ENCODE data around the gene IFRD2. TPM values are rescaled to one million over a fixed set of nuclear protein-coding genes. Genes with fewer than 3 reads are reported as not detected.
A peak's percentile ranks its signal among the peaks of the same experiment; 100 is the strongest.
"Not testable (repeated sequence)": the region's sequence is repeated elsewhere in the genome, so short reads cannot be mapped to it uniquely, and the experiment has no call there.

Gene IFRD2
- total RNA-seq, 5 donors from 2014 or later (not counting 1 experiment from before 2014, with no cell fraction given): 50.0 to 91.2 (median 75.9) TPM

- no peak overlapping the region for H3K27ac ChIP-seq (ENCODE audit: low read length)
- ChIA-PET CTCF (interaction anchor here (0.5 to 1.0 kb wide), 4 partner anchors 11 to 73 kb away, joined by 3 to 5 read pairs (median 4); no protein-coding TSS in a partner anchor), POLR2A (interaction anchor here in 1 of 2 donors (0.7 kb wide), 1 partner anchor 10 kb away, joined by 7 read pairs; no protein-coding TSS in a partner anchor)
- no peaks in the 10 kb centered on the region for H3K9me3 Mint-ChIP-seq
- peaks cover 5 to 8% (median 6%) of the 10 kb centered on the region in 3 donors for H3K4me1 Mint-ChIP-seq
- H3K4me3 Mint-ChIP-seq: no peak overlapping the region
- H3K36me3 Mint-ChIP-seq: no peaks in the 10 kb centered on the region
- no peaks in the 10 kb centered on the region for H3K9me3 ChIP-seq
- peaks cover 2 to 20% of the 10 kb centered on the region in 2 experiments for H3K4me1 ChIP-seq (ENCODE audit: control insufficient read depth in 1 of 2, extremely low read depth in 1 of 2, insufficient read depth in 2 of 2, low read length in 2 of 2)
- peaks cover 0 to 3% of the 10 kb centered on the region in 2 donors for H3K36me3 ChIP-seq (ENCODE audit: control insufficient read depth in 2 of 2, extremely low read depth in 1 of 2, insufficient read depth in 1 of 2, low read length in 1 of 2)
- peaks cover 2 to 3% of the 10 kb centered on the region in 2 donors for H3K27me3 Mint-ChIP-seq
- H3K4me3 ChIP-seq (ENCODE audit: control insufficient read depth in 1 of 2, extremely low read depth in 1 of 2, low read length in 1 of 2): no peak overlapping the region
- no peak overlapping the region for H3K27ac Mint-ChIP-seq
- ATAC-seq (replicated peaks in 1 of 4) (no peak), DNase-seq (no peak)
- peaks cover 0 to 37% of the 10 kb centered on the region in 2 experiments for H3K27me3 ChIP-seq (replicated peaks in 1 of 2; ENCODE audit: control insufficient read depth in 2 of 2, extremely low read depth in 1 of 2, insufficient read depth in 2 of 2, low read length in 1 of 2)
- 68% methylated on average over 4 of the region's 6 CpGs for WGBS (ENCODE audit: insufficient coverage)
Observed at GRCh38 chr3:50263478-50264382, 28.5 kb downstream of the IFRD2 start.

DNA sequence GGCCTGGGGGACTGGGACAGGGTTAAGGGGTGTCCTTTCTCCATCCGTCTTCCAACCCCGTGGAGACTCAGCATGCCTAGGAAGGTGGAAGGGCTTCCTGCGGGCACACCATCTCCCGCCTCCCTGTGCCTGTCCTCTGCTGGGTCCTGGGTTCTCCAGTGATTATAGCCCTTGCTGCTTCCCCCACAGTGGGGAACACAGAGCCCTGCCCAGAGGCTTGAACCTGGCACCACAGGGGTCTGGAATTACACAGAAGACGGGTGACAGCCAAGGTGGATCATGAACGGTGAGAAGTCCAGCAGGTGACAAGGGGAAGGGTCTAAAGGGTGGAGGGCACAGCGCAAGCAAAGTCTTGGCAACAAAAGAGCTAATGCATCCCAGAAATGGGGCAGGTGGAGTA is 29.5 kb downstream of the IFRD2 start:
- ChIA-PET POLR2A (interaction anchor here in 1 of 2 donors (0.7 kb wide), 1 partner anchor 9 kb away, joined by 7 read pairs; no protein-coding TSS in a partner anchor), CTCF (interaction anchor here (0.9 to 1.0 kb wide), 2 partner anchors 16 kb away, joined by 3 to 5 read pairs; no protein-coding TSS in a partner anchor)
- Histone ChIP-seq H3K27ac (ENCODE audit: low read length) (no peak overlapping the region), H3K4me1 (ENCODE audit: control insufficient read depth in 1 of 2, extremely low read depth in 1 of 2, insufficient read depth in 2 of 2, low read length in 2 of 2) (peaks cover 2 to 20% of the 10 kb centered on the region in 2 experiments), H3K9me3 (no peaks in the 10 kb centered on the region), H3K4me3 (ENCODE audit: control insufficient read depth in 1 of 2, extremely low read depth in 1 of 2, low read length in 1 of 2) (no peak overlapping the region), H3K27me3 (replicated peaks in 1 of 2; ENCODE audit: control insufficient read depth in 2 of 2, extremely low read depth in 1 of 2, insufficient read depth in 2 of 2, low read length in 1 of 2) (peaks cover 0 to 34% of the 10 kb centered on the region in 2 experiments), H3K36me3 (ENCODE audit: control insufficient read depth in 2 of 2, extremely low read depth in 1 of 2, insufficient read depth in 1 of 2, low read length in 1 of 2) (peaks cover 3 to 13% of the 10 kb centered on the region in 2 donors)
- Mint-ChIP-seq H3K4me1 (peaks cover 5 to 8% (median 6%) of the 10 kb centered on the region in 3 donors), H3K27me3 (peaks cover 0 to 1% of the 10 kb centered on the region in 2 donors), H3K27ac (peak overlapping the region in 1 of 2 donors; percentile 6), H3K4me3 (no peak overlapping the region), H3K9me3 (no peaks in the 10 kb centered on the region), H3K36me3 (peaks cover 7% of the 10 kb centered on the region)
- no peak for DNase-seq
- no peak for ATAC-seq (replicated peaks in 1 of 4)
- 99% methylated on average over 5 of the region's 7 CpGs for WGBS (ENCODE audit: insufficient coverage)

GRCh38 chr3:50262200-50262599 is 30.0 kb downstream of the IFRD2 start:
- ATAC-seq (replicated peaks in 1 of 4); H3K4me3 ChIP-seq (ENCODE audit: control insufficient read depth in 1 of 2, extremely low read depth in 1 of 2, low read length in 1 of 2); H3K4me1 Mint-ChIP-seq; CTCF ChIA-PET; H3K9me3 Mint-ChIP-seq; H3K4me3 Mint-ChIP-seq; H3K27ac ChIP-seq (ENCODE audit: low read length); H3K27ac Mint-ChIP-seq; DNase-seq; H3K9me3 ChIP-seq; POLR2A ChIA-PET; H3K27me3 Mint-ChIP-seq: not testable (repeated sequence)
- Histone ChIP-seq H3K36me3 (ENCODE audit: control insufficient read depth in 2 of 2, extremely low read depth in 1 of 2, insufficient read depth in 1 of 2, low read length in 1 of 2) (peaks cover 7 to 19% of the 10 kb centered on the region in 2 donors), H3K27me3 (replicated peaks in 1 of 2; ENCODE audit: control insufficient read depth in 2 of 2, extremely low read depth in 1 of 2, insufficient read depth in 2 of 2, low read length in 1 of 2) (peaks cover 0 to 28% of the 10 kb centered on the region in 2 experiments), H3K4me1 (ENCODE audit: control insufficient read depth in 1 of 2, extremely low read depth in 1 of 2, insufficient read depth in 2 of 2, low read length in 2 of 2) (peaks cover 2 to 20% of the 10 kb centered on the region in 2 experiments)
- peaks cover 12% of the 10 kb centered on the region for H3K36me3 Mint-ChIP-seq
- WGBS (ENCODE audit: insufficient coverage): 100% methylated on average over 1 of the region's 4 CpGs

- 70% methylated on average over 2 of the region's 2 CpGs for WGBS (ENCODE audit: insufficient coverage)
- no peak for DNase-seq
- peak overlapping the region in 1 of 3 donors; percentile 76 for H3K4me3 Mint-ChIP-seq
- ATAC-seq (replicated peaks in 1 of 4): no peak
- ChIA-PET CTCF (no interaction called here), POLR2A (no interaction called here)
- no peaks in the 10 kb centered on the region for H3K9me3 ChIP-seq
- no peaks in the 10 kb centered on the region for H3K9me3 Mint-ChIP-seq
- H3K27me3 ChIP-seq (replicated peaks in 1 of 2; ENCODE audit: control insufficient read depth in 2 of 2, extremely low read depth in 1 of 2, insufficient read depth in 2 of 2, low read length in 1 of 2): peaks cover 0 to 21% of the 10 kb centered on the region in 2 experiments
- no peak overlapping the region for H3K27ac ChIP-seq (ENCODE audit: low read length)
- H3K36me3 Mint-ChIP-seq: peaks cover 18% of the 10 kb centered on the region
- H3K27ac Mint-ChIP-seq: no peak overlapping the region
- H3K27me3 Mint-ChIP-seq: no peaks in the 10 kb centered on the region
- H3K36me3 ChIP-seq (ENCODE audit: control insufficient read depth in 2 of 2, extremely low read depth in 1 of 2, insufficient read depth in 1 of 2, low read length in 1 of 2): peaks cover 7 to 26% of the 10 kb centered on the region in 2 donors
- H3K4me1 ChIP-seq (ENCODE audit: control insufficient read depth in 1 of 2, extremely low read depth in 1 of 2, insufficient read depth in 2 of 2, low read length in 2 of 2): peaks cover 2 to 20% of the 10 kb centered on the region in 2 experiments
- H3K4me3 ChIP-seq (ENCODE audit: control insufficient read depth in 1 of 2, extremely low read depth in 1 of 2, low read length in 1 of 2): no peak overlapping the region
- peaks cover 5 to 8% (median 8%) of the 10 kb centered on the region in 3 donors for H3K4me1 Mint-ChIP-seq
Observed at GRCh38 chr3:50261505-50261904, 30.7 kb downstream of the IFRD2 start.

GRCh38 chr3:50260942-50261441 is 31.2 kb downstream of the IFRD2 start:
- Histone ChIP-seq H3K27me3 (replicated peaks in 1 of 2; ENCODE audit: control insufficient read depth in 2 of 2, extremely low read depth in 1 of 2, insufficient read depth in 2 of 2, low read length in 1 of 2) (peaks cover 0 to 16% of the 10 kb centered on the region in 2 experiments), H3K36me3 (ENCODE audit: control insufficient read depth in 2 of 2, extremely low read depth in 1 of 2, insufficient read depth in 1 of 2, low read length in 1 of 2) (peaks cover 11 to 31% of the 10 kb centered on the region in 2 donors), H3K9me3 (no peaks in the 10 kb centered on the region), H3K4me3 (ENCODE audit: control insufficient read depth in 1 of 2, extremely low read depth in 1 of 2, low read length in 1 of 2) (no peak overlapping the region), H3K27ac (ENCODE audit: low read length) (no peak overlapping the region), H3K4me1 (ENCODE audit: control insufficient read depth in 1 of 2, extremely low read depth in 1 of 2, insufficient read depth in 2 of 2, low read length in 2 of 2) (peaks cover 2 to 20% of the 10 kb centered on the region in 2 experiments)
- 95% methylated on average over 4 of the region's 5 CpGs for WGBS (ENCODE audit: insufficient coverage)
- ChIA-PET CTCF (interaction anchor here in 1 of 2 donors (1.0 kb wide), 1 partner anchor 66 kb away, joined by 3 read pairs; no protein-coding TSS in a partner anchor), POLR2A (no interaction called here)
- peaks cover 24% of the 10 kb centered on the region for H3K36me3 Mint-ChIP-seq
- peak overlapping the region in 1 of 3 donors; percentile 76 for H3K4me3 Mint-ChIP-seq
- H3K9me3 Mint-ChIP-seq: no peaks in the 10 kb centered on the region
- H3K4me1 Mint-ChIP-seq: peaks cover 5 to 8% (median 8%) of the 10 kb centered on the region in 3 donors
- no peak for DNase-seq
- no peak overlapping the region for H3K27ac Mint-ChIP-seq
- no peaks in the 10 kb centered on the region for H3K27me3 Mint-ChIP-seq
- no peak for ATAC-seq (replicated peaks in 1 of 4)

Measured in T-cell (primary cell).